K562 (cell line): ENCODE measurements around the gene MAST4. TPM values are rescaled to one million over a fixed set of nuclear protein-coding genes. Genes with fewer than 3 reads are reported as not detected.

Experiments used
- ATAC-seq: fragments of 200-7000 bp; cut with Tn5 transposase; 3 replicates; pipeline ENCODE4 v1.9.1; 2020; ENCODE audit warnings: moderate library complexity
- BruUV-seq: library from RNA; stranded (reverse); fragments of 400-500 nt; replicated peaks from 2 replicates; lab custom pipeline; 2021; lab: Mats Ljungman, UMichigan
- CTCF ChIA-PET: fragments of 300-600 bp; formaldehyde crosslinking; extraction: SDS; loops from one replicate; lab custom pipeline; 2021; ENCODE audit warnings: low intra/inter-chr PET ratio; lab: Yijun Ruan, JAX
- POLR2A ChIA-PET: fragments of 300-600, 350-650 bp; sonication (Branson Sonifier 250); formaldehyde crosslinking; extraction: SDS; loops from one replicate; lab custom pipeline; 2021; ENCODE audit warnings: antibody characterized with exemption, inconsistent platforms; lab: Yijun Ruan, JAX
- DNase-seq, 4 experiments: peaks; one replicate each; pipeline versions ENCODE4 v3.0.0 to v3.0.0-alpha.2; 2011 to 2018; ENCODE audit warnings: low spot score in 3 of 4, mixed read lengths in 3 of 4; ENCODE audit errors: extremely low read depth in 1 of 4
- FAIRE-seq: peaks from 2 replicates; lab custom pipeline; 2011; peaks lifted over from hg19 to GRCh38; lab: Jason Lieb, UNC
- H2AFZ ChIP-seq: 2 replicates; pipeline ENCODE4 v1.6.0; 2011; ENCODE audit warnings: low read depth, low read length, control low read depth, inconsistent platforms
- H3K27ac ChIP-seq: fragments of 200-600 bp; 3 replicates; pipeline ENCODE4 v1.8.0; 2011; ENCODE audit warnings: low read depth, mild to moderate bottlenecking, control low read depth, inconsistent platforms, low read length, moderate library complexity, mixed read lengths; ENCODE audit errors: extremely low read depth
- H3K27me3 ChIP-seq, 2 experiments: fragments of 300-600 bp in 1 of 2; 2 replicates in 1 of 2; 3 replicates in 1 of 2; pipeline versions ENCODE4 v1.6.0 to v1.8.0; 2011; ENCODE audit warnings: inconsistent platforms in 2 of 2, low read length in 2 of 2, mild to moderate bottlenecking in 1 of 2, mixed read lengths in 1 of 2, moderate library complexity in 1 of 2; ENCODE audit not compliant: control insufficient read depth in 2 of 2, insufficient read depth in 2 of 2
- H3K36me3 ChIP-seq: fragments of 300-600 bp; 3 replicates; pipeline ENCODE4 v1.8.0; 2011; ENCODE audit warnings: mild to moderate bottlenecking, low read length, inconsistent platforms; ENCODE audit not compliant: control insufficient read depth, insufficient read depth
- H3K4me1 ChIP-seq, 2 experiments: fragments of 200-600 bp in 1 of 2; replicated peaks in 1 of 2; 2 replicates in 1 of 2; 3 replicates in 1 of 2; pipeline versions ENCODE4 v1.5.1 to v1.8.0; 2011; ENCODE audit warnings: inconsistent platforms in 2 of 2, low read length in 2 of 2, mild to moderate bottlenecking in 1 of 2, mixed read lengths in 1 of 2, moderate library complexity in 1 of 2; ENCODE audit not compliant: control insufficient read depth in 2 of 2, insufficient read depth in 2 of 2
- H3K4me2 ChIP-seq: 2 replicates; pipeline ENCODE4 v1.6.1; 2011; ENCODE audit warnings: low read length, control low read depth, inconsistent platforms, mixed read lengths; ENCODE audit not compliant: insufficient read depth
- H3K4me3 ChIP-seq: fragments of 200-600 bp; sonication (generic), shearing (Covaris generic); 2 replicates; pipeline ENCODE4 v1.5.1; 2016; ENCODE audit warnings: control low read depth, inconsistent platforms
- H3K79me2 ChIP-seq: fragments of 200-600 bp; 3 replicates; pipeline ENCODE4 v1.8.0; 2011; ENCODE audit warnings: low read length, inconsistent platforms; ENCODE audit not compliant: control insufficient read depth, insufficient read depth
- H3K9ac ChIP-seq, 2 experiments: 2 replicates each; pipeline versions ENCODE4 v1.6.0 to v1.6.1; 2011; ENCODE audit warnings: low read depth in 2 of 2, low read length in 2 of 2, control low read depth in 1 of 2, inconsistent platforms in 1 of 2, mild to moderate bottlenecking in 1 of 2, mixed read lengths in 1 of 2; ENCODE audit not compliant: insufficient read depth in 1 of 2
- H3K9me1 ChIP-seq: one replicate; pipeline ENCODE4 v1.6.0; 2011; ENCODE audit warnings: inconsistent platforms, mild to moderate bottlenecking, low read length, moderate library complexity; ENCODE audit not compliant: control insufficient read depth, insufficient read depth
- H3K9me3 ChIP-seq: replicated peaks from 2 replicates; pipeline ENCODE4 v1.5.1; 2011; ENCODE audit warnings: low read depth, low read length, inconsistent platforms; ENCODE audit not compliant: control insufficient read depth, insufficient read depth
- H4K20me1 ChIP-seq: replicated peaks from 2 replicates; pipeline ENCODE4 v1.6.1; 2011; ENCODE audit warnings: low read length, inconsistent platforms, mixed read lengths; ENCODE audit not compliant: control insufficient read depth, insufficient read depth
- BHLHE40 ChIP-seq: IDR thresholded peaks from 2 replicates; pipeline ENCODE4 v1.6.1; 2011; ENCODE audit warnings: low read length, improper control_type of control experiment
- CCAR2 ChIP-seq: fragments of 200-400 bp; formaldehyde crosslinking; IDR thresholded peaks from 2 replicates; pipeline ENCODE4 v1.6.1; 2017; ENCODE audit warnings: mild to moderate bottlenecking, low read depth, low read length
- CHD4 ChIP-seq: fragments of 200-600 bp; sonication (generic); IDR thresholded peaks from 3 replicates; pipeline ENCODE4 v1.6.1; 2012; ENCODE audit warnings: low read depth, mild to moderate bottlenecking, mixed read lengths, low read length, inconsistent platforms; ENCODE audit not compliant: insufficient read depth, insufficient replicate concordance, poor library complexity, severe bottlenecking
- ESRRA ChIP-seq: fragments of 450-650 bp; IDR thresholded peaks from 2 replicates; pipeline ENCODE4 v1.6.1; 2014; ENCODE audit warnings: low read depth, mild to moderate bottlenecking, moderate library complexity, borderline replicate concordance
- GABPB2 ChIP-seq: fragments of 250-450 bp; sonication (Bioruptor Pico); conservative IDR thresholded peaks from 2 replicates; pipeline ENCODE4 v1.5.1; 2021; ENCODE audit warnings: mild to moderate bottlenecking
- KLF6 ChIP-seq: fragments of 250-450 bp; sonication (Bioruptor Pico); IDR thresholded peaks from 2 replicates; pipeline ENCODE4 v1.4.0; 2020; ENCODE audit warnings: mild to moderate bottlenecking, moderate library complexity, borderline replicate concordance
- MYBL2 ChIP-seq, 2 experiments: fragments of 450-650 bp in 1 of 2; sonication (generic) in 1 of 2; formaldehyde crosslinking in 1 of 2; IDR thresholded peaks; 2 replicates each; pipeline versions ENCODE4 v1.6.1 to v1.8.1; 2017 to 2022; ENCODE audit warnings: borderline replicate concordance in 1 of 2, inconsistent platforms in 1 of 2, low read depth in 1 of 2, mild to moderate bottlenecking in 1 of 2, missing genetic modification reagents in 1 of 2, moderate library complexity in 1 of 2
- NR3C1 ChIP-seq: sonication (generic); formaldehyde crosslinking; IDR thresholded peaks from 2 replicates; pipeline ENCODE4 v1.8.1; 2022; ENCODE audit warnings: missing genetic modification reagents
- RFX1 ChIP-seq: fragments of 450-650 bp; IDR thresholded peaks from 2 replicates; pipeline ENCODE4 v1.6.1; 2016; ENCODE audit warnings: mild to moderate bottlenecking, moderate library complexity
- STAT5A ChIP-seq: IDR thresholded peaks from 2 replicates; pipeline ENCODE4 v1.6.1; 2012; ENCODE audit warnings: low read length, inconsistent platforms, borderline replicate concordance
- WGBS: fragments of 100-300 bp; shearing (Covaris generic); methylation state at CpG from one replicate; pipeline ENCODE4 v1.1.6; 2016; ENCODE audit warnings: low coverage, mixed read lengths; ENCODE audit not compliant: insufficient coverage; ENCODE audit errors: missing lambda C conversion rate; 5-methylcytosine and 5-hydroxymethylcytosine counted together
- in situ Hi-C: fragments of 300-500 bp; cut with MboI; formaldehyde crosslinking; loops from 4 replicates; pipeline ENCODE4 v1.15.0; 2018; ENCODE audit warnings: inconsistent platforms, mixed read lengths
- intact Hi-C: fragments of 100-400 bp; cut with micrococcal nuclease; formaldehyde crosslinking; loops from 2 replicates; pipeline ENCODE4 v1.14.2; 2022
- polyA plus RNA-seq, 8 experiments: library from polyadenylated mRNA; depleted of rRNA in 4 of 8; stranded (reverse) in 5 of 8; unstranded in 3 of 8; fragments of >200 nt; fragmentation: Nextera tagmentation in 2 of 8; fragmentation: Illumina TruSeq in 1 of 8; extraction: Ambion mirVana in 2 of 8; extraction: Trizol in 1 of 8; gene quantifications; 2 replicates each; pipeline versions ENCODE4 v1.2.1 to v1.2.3, GENCODE V29; 2011 to 2014; ENCODE audit warnings: inconsistent platforms in 1 of 8, missing spikeins in 1 of 8
- total RNA-seq, 7 experiments: library from RNA; depleted of rRNA in 6 of 7; stranded (reverse); fragments of >200 nt in 6 of 7; fragmentation: Illumina TruSeq in 2 of 7; extraction: Trizol in 2 of 7; gene quantifications; 2 replicates each; pipeline versions ENCODE4 v1.2.1 to v1.2.3, GENCODE V29; 2011 to 2021; ENCODE audit warnings: low replicate concordance in 1 of 7

The MAST4 gene
- total and polyA plus RNA-seq, 9 of the 15 experiments (the other 6 are each of a cell fraction or from before 2014, with no cell fraction given) = 0.88 to 10.1 (median 5.2) TPM

DNA sequence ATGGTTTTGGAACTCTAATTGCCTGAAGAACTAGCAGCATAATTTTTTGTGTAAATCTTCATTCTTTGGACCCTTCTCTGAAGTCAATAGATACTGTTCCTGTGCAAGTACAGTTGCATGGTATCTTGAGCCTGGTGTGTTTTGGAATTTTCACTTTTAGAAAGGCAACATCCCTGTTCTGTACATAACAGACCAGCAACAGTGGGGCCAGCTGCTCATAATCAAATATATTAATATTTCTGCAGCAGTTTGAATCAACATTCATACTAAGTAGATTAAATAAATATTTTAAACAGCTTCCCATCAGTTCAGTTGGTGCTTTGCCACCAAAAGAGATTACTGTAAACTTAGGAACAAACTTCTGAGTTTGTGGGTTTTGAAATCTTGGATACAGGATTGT, 502.5 kb downstream of the MAST4 start:
- Histone ChIP-seq H3K4me2 (no peak overlapping the region), H2AFZ (no peak overlapping the region), H3K9me1 (no peaks in the 10 kb centered on the region), H3K9me3 (no peaks in the 10 kb centered on the region), H3K36me3 (no peaks in the 10 kb centered on the region), H3K27me3 (no peaks in the 10 kb centered on the region), H3K4me3 (no peak overlapping the region), H3K27ac (no peak overlapping the region), H4K20me1 (no peaks in the 10 kb centered on the region), H3K79me2 (no peaks in the 10 kb centered on the region), H3K9ac (no peak overlapping the region), H3K4me1 (no peaks in the 10 kb centered on the region)
- ATAC-seq = no peak
- intact Hi-C loops = no loop called here
- no peak for FAIRE-seq
- ChIA-PET POLR2A (no interaction called here), CTCF (no interaction called here)
- in situ Hi-C loops = no loop called here
- no peak for DNase-seq
- no TSS peak for BruUV-seq
- TF ChIP-seq CHD4 = no peak
- no peak for TF ChIP-seq RFX1
- no peak for TF ChIP-seq NR3C1 (CRISPR knock-in tag)
- TF ChIP-seq ESRRA = no peak
- TF ChIP-seq STAT5A = no peak

DNA sequence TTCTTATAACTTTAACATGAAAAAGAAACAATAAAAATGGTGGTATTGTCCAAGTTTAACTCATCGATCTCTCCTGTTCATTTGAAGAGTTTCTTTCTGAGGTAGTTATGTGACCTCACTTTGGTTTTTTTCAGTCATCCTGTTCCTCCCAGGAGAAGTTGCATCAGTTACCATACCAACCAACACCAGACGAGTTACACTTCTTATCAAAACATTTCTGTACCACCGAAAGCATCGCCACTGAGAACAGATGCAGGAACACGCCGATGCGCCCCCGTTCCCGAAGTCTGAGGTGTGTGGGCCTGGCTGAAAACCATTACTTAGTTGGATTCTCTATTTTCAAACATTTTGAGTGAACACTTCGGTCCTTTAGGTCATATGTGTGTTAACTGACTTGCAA, 504.1 kb downstream of the MAST4 start:
- no peak overlapping the region for H3K4me3 ChIP-seq
- H3K27ac ChIP-seq = no peak overlapping the region
- H3K79me2 ChIP-seq = no peaks in the 10 kb centered on the region
- ChIA-PET CTCF (no interaction called here), POLR2A (no interaction called here)
- H4K20me1 ChIP-seq = no peaks in the 10 kb centered on the region
- H3K9me1 ChIP-seq = no peaks in the 10 kb centered on the region
- H2AFZ ChIP-seq = no peak overlapping the region
- in situ Hi-C loops = no loop called here
- ATAC-seq (no peak), DNase-seq (no peak), FAIRE-seq (no peak)
- no peaks in the 10 kb centered on the region for H3K9me3 ChIP-seq
- 73% methylated on average over 10 of the region's 10 CpGs for WGBS
- H3K27me3 ChIP-seq = no peaks in the 10 kb centered on the region
- H3K9ac ChIP-seq = no peak overlapping the region
- H3K4me1 ChIP-seq = no peaks in the 10 kb centered on the region
- intact Hi-C loops = no loop called here
- 0 out of 3 replicates have a peak, but pooled peaks cover 4% of the 10 kb centered on the region for H3K36me3 ChIP-seq
- H3K4me2 ChIP-seq = no peak overlapping the region
- BruUV-seq = no TSS peak
- TF ChIP-seq KLF6 (CRISPR knock-in tag) (no peak), MYBL2 (IDR thresholded peaks at IDR 0.05; ENCODE audit: low read depth) (no peak), MYBL2 (CRISPR knock-in tag; IDR thresholded peaks at IDR 0.05; ENCODE audit: borderline replicate concordance) (no peak), CCAR2 (no peak), GABPB2 (CRISPR knock-in tag) (no peak), BHLHE40 (no peak)
